Neural cell (in vitro differentiated cells): ENCODE measurements around the gene SSR2. TPM values are rescaled to one million over a fixed set of nuclear protein-coding genes. Genes with fewer than 3 reads are reported as not detected.

ENCODE experiments used
- H2AFZ ChIP-seq: fragments of 200-600, 300-800 bp; sonication (generic), shearing (Covaris generic); 2 replicates; pipeline ENCODE4 v1.6.0; 2014; ENCODE audit warnings: low read depth, mild to moderate bottlenecking, antibody characterized with exemption, low read length, moderate library complexity
- H3F3A ChIP-seq: fragments of 200-600 bp; shearing (Covaris generic); 2 replicates; pipeline ENCODE4 v1.6.1; 2016; ENCODE audit warnings: mild to moderate bottlenecking, moderate library complexity, mixed read lengths, antibody characterized with exemption, low read length; ENCODE audit not compliant: insufficient read depth, poor library complexity, severe bottlenecking
- H3K27ac ChIP-seq: fragments of 200-600, 300-800 bp; sonication (generic), shearing (Covaris generic); 2 replicates; pipeline ENCODE4 v1.5.1; 2014; ENCODE audit warnings: mild to moderate bottlenecking, low read length, moderate library complexity
- H3K27me3 ChIP-seq: fragments of 300-800, 200-600 bp; sonication (generic), shearing (Covaris generic); 2 replicates; pipeline ENCODE4 v1.6.0; 2014; ENCODE audit warnings: mild to moderate bottlenecking, low read depth, low read length, moderate library complexity; ENCODE audit not compliant: insufficient read depth
- H3K36me3 ChIP-seq: fragments of 300-800, 200-600 bp; sonication (generic), shearing (Covaris generic); 2 replicates; pipeline ENCODE4 v1.5.1; 2014; ENCODE audit warnings: mild to moderate bottlenecking, antibody characterized with exemption, low read length, moderate library complexity; ENCODE audit not compliant: insufficient read depth
- H3K4me2 ChIP-seq: fragments of 300-800, 200-600 bp; sonication (generic), shearing (Covaris generic); 2 replicates; pipeline ENCODE4 v1.6.0; 2014; ENCODE audit warnings: mild to moderate bottlenecking, low read length
- H3K4me3 ChIP-seq: fragments of 300-800, 200-600 bp; sonication (generic), shearing (Covaris generic); 2 replicates; pipeline ENCODE4 v1.5.1; 2014; ENCODE audit warnings: mild to moderate bottlenecking, low read length, moderate library complexity
- H3K79me2 ChIP-seq: fragments of 200-600 bp; shearing (Covaris generic); replicated peaks from 2 replicates; pipeline ENCODE4 v1.6.0; 2014; ENCODE audit warnings: mild to moderate bottlenecking, low read length, moderate library complexity; ENCODE audit not compliant: insufficient read depth
- H3K9ac ChIP-seq: fragments of 300-800, 200-600 bp; sonication (generic), shearing (Covaris generic); 2 replicates; pipeline ENCODE4 v1.6.1; 2016; ENCODE audit warnings: mild to moderate bottlenecking, low read length, mixed read lengths
- H3K9me2 ChIP-seq: fragments of 200-600 bp; shearing (Covaris generic); 2 replicates; pipeline ENCODE4 v1.6.1; 2016; ENCODE audit warnings: mild to moderate bottlenecking, low read length, mixed read lengths; ENCODE audit not compliant: insufficient read depth
- H3K9me3 ChIP-seq: fragments of 200-600, 300-800 bp; sonication (generic), shearing (Covaris generic); 2 replicates; pipeline ENCODE4 v1.6.1; 2016; ENCODE audit warnings: mild to moderate bottlenecking, mixed run types, low read length, moderate library complexity, mixed read lengths
- H4K20me1 ChIP-seq: fragments of 200-600 bp; shearing (Covaris generic); 2 replicates; pipeline ENCODE4 v1.6.1; 2016; ENCODE audit warnings: mild to moderate bottlenecking, mixed run types; ENCODE audit not compliant: insufficient read depth
- EP300 ChIP-seq: fragments of 450-650 bp; conservative IDR thresholded peaks from 2 replicates; pipeline ENCODE4 v1.6.1; 2014; ENCODE audit warnings: antibody characterized with exemption, mild to moderate bottlenecking, moderate library complexity; ENCODE audit not compliant: poor library complexity, severe bottlenecking
- EZH2 ChIP-seq: fragments of 200-600, 300-800 bp; shearing (Covaris generic), sonication (generic); IDR thresholded peaks from 2 replicates; pipeline ENCODE4 v1.6.1; 2014; ENCODE audit warnings: antibody characterized with exemption, low read length, borderline replicate concordance, mild to moderate bottlenecking; ENCODE audit not compliant: insufficient read depth, poor library complexity, severe bottlenecking
- MXI1 ChIP-seq: fragments of 450-650 bp; conservative IDR thresholded peaks from 2 replicates; pipeline ENCODE4 v1.6.1; 2014; ENCODE audit warnings: antibody characterized with exemption, mild to moderate bottlenecking; ENCODE audit not compliant: poor library complexity, severe bottlenecking
- POLR2AphosphoS5 ChIP-seq: IDR thresholded peaks from 2 replicates; pipeline ENCODE4 v1.6.1; 2012
- RAD21 ChIP-seq: fragments of 450-650 bp; conservative IDR thresholded peaks from 2 replicates; pipeline ENCODE4 v1.6.1; 2014; ENCODE audit warnings: antibody characterized with exemption, mild to moderate bottlenecking, moderate library complexity
- SMC3 ChIP-seq: fragments of 450-650 bp; conservative IDR thresholded peaks from 2 replicates; pipeline ENCODE4 v1.6.1; 2014; ENCODE audit warnings: antibody characterized with exemption, mild to moderate bottlenecking, moderate library complexity; ENCODE audit not compliant: poor library complexity
- TAF1 ChIP-seq: IDR thresholded peaks from 2 replicates; pipeline ENCODE4 v1.6.1; 2012; ENCODE audit warnings: low read depth
- polyA plus RNA-seq: library from polyadenylated mRNA; depleted of rRNA; stranded (reverse); fragments of >200 nt; gene quantifications from 2 replicates; pipeline ENCODE4 v1.2.3, GENCODE V29; 2014
- TF ChIP-seq, protein P1 (sequence below): fragments of 450-650 bp; IDR thresholded peaks from 2 replicates; pipeline ENCODE4 v1.5.1; 2014; ENCODE audit warnings: antibody characterized with exemption, mild to moderate bottlenecking, moderate library complexity; ENCODE audit not compliant: poor library complexity, severe bottlenecking
- TF ChIP-seq, protein P2 (sequence below): IDR thresholded peaks from 2 replicates; pipeline ENCODE4 v1.6.1; 2012; ENCODE audit warnings: borderline replicate concordance

SSR2 gene
- polyA plus RNA-seq, 1 donor from 2014 or later, result 473 TPM

DNA sequence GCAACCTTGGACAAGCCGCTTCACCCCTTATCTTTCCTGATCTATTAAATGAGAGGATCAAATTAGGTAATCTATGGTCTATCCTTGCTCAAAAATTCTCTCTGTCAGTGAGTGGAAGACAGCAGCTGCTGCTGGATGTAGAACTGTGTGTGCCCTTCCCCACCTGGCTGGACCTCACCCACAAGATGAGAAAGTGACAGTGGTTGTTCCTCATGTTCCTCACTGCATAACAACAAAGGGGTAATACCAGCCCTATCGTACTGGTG lies 16.9 kb downstream of the SSR2 start:
- H3K4me2 ChIP-seq, result no peak overlapping the region
- H3K27me3 ChIP-seq, result no peaks in the 10 kb centered on the region
- H3K9ac ChIP-seq, result no peak overlapping the region
- H3K9me3 ChIP-seq, result no peaks in the 10 kb centered on the region
- H3F3A ChIP-seq, result no peaks in the 10 kb centered on the region
- no peaks in the 10 kb centered on the region for H4K20me1 ChIP-seq
- no peak overlapping the region for H2AFZ ChIP-seq
- no peaks in the 10 kb centered on the region for H3K9me2 ChIP-seq
- H3K79me2 ChIP-seq, result no peaks in the 10 kb centered on the region
- TF ChIP-seq POLR2AphosphoS5 (no peak), EZH2 (no peak), SMC3 (no peak), TAF1 (no peak), MXI1 (no peak), EP300 (no peak), RAD21 (no peak)
- TF ChIP-seq, protein P1, sequence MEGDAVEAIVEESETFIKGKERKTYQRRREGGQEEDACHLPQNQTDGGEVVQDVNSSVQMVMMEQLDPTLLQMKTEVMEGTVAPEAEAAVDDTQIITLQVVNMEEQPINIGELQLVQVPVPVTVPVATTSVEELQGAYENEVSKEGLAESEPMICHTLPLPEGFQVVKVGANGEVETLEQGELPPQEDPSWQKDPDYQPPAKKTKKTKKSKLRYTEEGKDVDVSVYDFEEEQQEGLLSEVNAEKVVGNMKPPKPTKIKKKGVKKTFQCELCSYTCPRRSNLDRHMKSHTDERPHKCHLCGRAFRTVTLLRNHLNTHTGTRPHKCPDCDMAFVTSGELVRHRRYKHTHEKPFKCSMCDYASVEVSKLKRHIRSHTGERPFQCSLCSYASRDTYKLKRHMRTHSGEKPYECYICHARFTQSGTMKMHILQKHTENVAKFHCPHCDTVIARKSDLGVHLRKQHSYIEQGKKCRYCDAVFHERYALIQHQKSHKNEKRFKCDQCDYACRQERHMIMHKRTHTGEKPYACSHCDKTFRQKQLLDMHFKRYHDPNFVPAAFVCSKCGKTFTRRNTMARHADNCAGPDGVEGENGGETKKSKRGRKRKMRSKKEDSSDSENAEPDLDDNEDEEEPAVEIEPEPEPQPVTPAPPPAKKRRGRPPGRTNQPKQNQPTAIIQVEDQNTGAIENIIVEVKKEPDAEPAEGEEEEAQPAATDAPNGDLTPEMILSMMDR, result no peak
- TF ChIP-seq, protein P2, sequence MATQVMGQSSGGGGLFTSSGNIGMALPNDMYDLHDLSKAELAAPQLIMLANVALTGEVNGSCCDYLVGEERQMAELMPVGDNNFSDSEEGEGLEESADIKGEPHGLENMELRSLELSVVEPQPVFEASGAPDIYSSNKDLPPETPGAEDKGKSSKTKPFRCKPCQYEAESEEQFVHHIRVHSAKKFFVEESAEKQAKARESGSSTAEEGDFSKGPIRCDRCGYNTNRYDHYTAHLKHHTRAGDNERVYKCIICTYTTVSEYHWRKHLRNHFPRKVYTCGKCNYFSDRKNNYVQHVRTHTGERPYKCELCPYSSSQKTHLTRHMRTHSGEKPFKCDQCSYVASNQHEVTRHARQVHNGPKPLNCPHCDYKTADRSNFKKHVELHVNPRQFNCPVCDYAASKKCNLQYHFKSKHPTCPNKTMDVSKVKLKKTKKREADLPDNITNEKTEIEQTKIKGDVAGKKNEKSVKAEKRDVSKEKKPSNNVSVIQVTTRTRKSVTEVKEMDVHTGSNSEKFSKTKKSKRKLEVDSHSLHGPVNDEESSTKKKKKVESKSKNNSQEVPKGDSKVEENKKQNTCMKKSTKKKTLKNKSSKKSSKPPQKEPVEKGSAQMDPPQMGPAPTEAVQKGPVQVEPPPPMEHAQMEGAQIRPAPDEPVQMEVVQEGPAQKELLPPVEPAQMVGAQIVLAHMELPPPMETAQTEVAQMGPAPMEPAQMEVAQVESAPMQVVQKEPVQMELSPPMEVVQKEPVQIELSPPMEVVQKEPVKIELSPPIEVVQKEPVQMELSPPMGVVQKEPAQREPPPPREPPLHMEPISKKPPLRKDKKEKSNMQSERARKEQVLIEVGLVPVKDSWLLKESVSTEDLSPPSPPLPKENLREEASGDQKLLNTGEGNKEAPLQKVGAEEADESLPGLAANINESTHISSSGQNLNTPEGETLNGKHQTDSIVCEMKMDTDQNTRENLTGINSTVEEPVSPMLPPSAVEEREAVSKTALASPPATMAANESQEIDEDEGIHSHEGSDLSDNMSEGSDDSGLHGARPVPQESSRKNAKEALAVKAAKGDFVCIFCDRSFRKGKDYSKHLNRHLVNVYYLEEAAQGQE, result no peak
- H3K27ac ChIP-seq, result no peak overlapping the region
- H3K4me3 ChIP-seq, result no peak overlapping the region
- no peaks in the 10 kb centered on the region for H3K36me3 ChIP-seq

DNA sequence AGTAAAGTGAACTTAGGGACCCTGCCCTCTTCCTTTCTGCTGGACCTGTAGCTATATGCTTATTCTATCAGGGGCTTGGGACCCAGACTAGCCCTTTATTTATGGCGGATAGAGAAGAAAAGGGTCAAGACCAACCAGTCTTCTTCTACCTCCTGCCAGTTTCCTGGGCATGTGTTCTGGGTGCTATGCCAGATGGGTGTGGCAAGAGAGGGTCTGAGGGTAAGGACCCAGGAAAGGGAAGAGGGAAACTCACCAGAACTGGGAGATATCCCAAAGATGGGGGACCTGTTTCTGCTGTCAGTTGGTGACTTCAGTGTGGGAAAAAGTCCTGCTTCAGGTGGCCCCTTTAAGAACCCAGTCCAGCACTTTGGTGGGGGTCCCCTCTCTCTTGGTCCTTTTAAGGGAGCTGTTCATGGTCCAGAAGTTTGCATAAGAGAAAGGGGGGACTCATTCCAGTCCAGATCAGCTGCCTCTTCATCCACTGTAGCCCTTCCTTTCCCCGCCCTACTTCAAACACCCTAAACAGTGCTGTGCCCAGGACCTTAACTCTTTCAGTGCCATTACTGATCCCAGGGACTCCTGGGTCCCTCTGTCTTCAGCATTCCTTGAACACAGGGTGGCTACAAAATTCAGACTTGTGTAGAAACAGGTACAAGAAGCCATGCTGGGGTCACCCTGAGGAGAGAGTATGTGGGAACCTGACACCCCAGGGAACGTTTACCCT lies 18.4 kb downstream of the SSR2 start:
- no peaks in the 10 kb centered on the region for H3K27me3 ChIP-seq
- no peak overlapping the region for H3K4me2 ChIP-seq
- H3F3A ChIP-seq, result no peaks in the 10 kb centered on the region
- no peaks in the 10 kb centered on the region for H3K79me2 ChIP-seq
- no peak overlapping the region for H2AFZ ChIP-seq
- TF ChIP-seq TAF1 (no peak), POLR2AphosphoS5 (no peak), SMC3 (no peak), RAD21 (no peak), EZH2 (no peak), EP300 (no peak), MXI1 (no peak)
- TF ChIP-seq, protein P2, result no peak
- TF ChIP-seq, protein P1, result no peak
- H3K4me3 ChIP-seq, result no peak overlapping the region
- no peak overlapping the region for H3K9ac ChIP-seq
- H3K36me3 ChIP-seq, result no peaks in the 10 kb centered on the region
- H4K20me1 ChIP-seq, result no peaks in the 10 kb centered on the region
- H3K27ac ChIP-seq, result no peak overlapping the region
- no peaks in the 10 kb centered on the region for H3K9me2 ChIP-seq
- H3K9me3 ChIP-seq, result no peaks in the 10 kb centered on the region
